HepG2 (cell line): ENCODE results near the gene NINL. TPM values are rescaled to one million over a fixed set of nuclear protein-coding genes. Genes with fewer than 3 reads are reported as not detected.
A peak's percentile ranks its signal among the peaks of the same experiment; 100 is the strongest.

Experiments used
- ETV6 ChIP-seq: sonication (generic); formaldehyde crosslinking; conservative IDR thresholded peaks from 2 replicates; pipeline ENCODE4 v1.4.0; 2020; ENCODE audit warnings: missing genetic modification reagents
- GATAD2A ChIP-seq: IDR thresholded peaks from 2 replicates; pipeline ENCODE4 v1.6.1; 2016
- HMG20A ChIP-seq: IDR thresholded peaks from 2 replicates; pipeline ENCODE4 v1.6.1; 2016; ENCODE audit warnings: borderline replicate concordance
- KAT7 ChIP-seq: IDR thresholded peaks from 2 replicates; pipeline ENCODE4 v1.6.1; 2018; ENCODE audit warnings: borderline replicate concordance, missing compliant biosample characterization
- MAFK ChIP-seq, 2 experiments: IDR thresholded peaks in 1 of 2; conservative IDR thresholded peaks in 1 of 2; 2 replicates each; pipeline ENCODE4 v1.6.1; 2011; ENCODE audit warnings: improper control_type of control experiment in 2 of 2, low read length in 2 of 2
- PAX8 ChIP-seq: sonication (generic); formaldehyde crosslinking; IDR thresholded peaks from 2 replicates; pipeline ENCODE4 v1.8.0; 2022; ENCODE audit warnings: mild to moderate bottlenecking, missing genetic modification reagents, borderline replicate concordance
- PLRG1 ChIP-seq: fragments of 450-650 bp; conservative IDR thresholded peaks from 2 replicates; pipeline ENCODE4 v1.6.1; 2016
- RFX3 ChIP-seq: IDR thresholded peaks from 2 replicates; pipeline ENCODE4 v1.6.1; 2016; ENCODE audit warnings: missing biosample characterization, missing genetic modification reagents
- SP1 ChIP-seq, 2 experiments: fragments of 450-650 bp in 1 of 2; sonication (generic) in 1 of 2; formaldehyde crosslinking in 1 of 2; IDR thresholded peaks; 2 replicates each; pipeline versions ENCODE4 v1.4.0 to v1.6.1; 2016 to 2020; ENCODE audit warnings: missing genetic modification reagents in 1 of 2
- ZNF143 ChIP-seq: sonication (generic); formaldehyde crosslinking; IDR thresholded peaks from 2 replicates; pipeline ENCODE4 v1.4.0; 2020; ENCODE audit warnings: missing genetic modification reagents
- ZNF333 ChIP-seq: sonication (generic); formaldehyde crosslinking; IDR thresholded peaks from 2 replicates; pipeline ENCODE4 v1.4.0; 2020; ENCODE audit warnings: mild to moderate bottlenecking, missing genetic modification reagents, borderline replicate concordance
- ZNF607 ChIP-seq: sonication (generic); formaldehyde crosslinking; IDR thresholded peaks from 2 replicates; pipeline ENCODE4 v1.5.1; 2020; ENCODE audit warnings: missing genetic modification reagents, mild to moderate bottlenecking, borderline replicate concordance
- ZNF720 ChIP-seq: sonication (generic); formaldehyde crosslinking; IDR thresholded peaks from 2 replicates; pipeline ENCODE4 v1.4.0; 2020; ENCODE audit warnings: missing genetic modification reagents
- polyA plus RNA-seq, 8 experiments: library from polyadenylated mRNA; depleted of rRNA in 3 of 8; stranded (reverse) in 7 of 8; unstranded in 1 of 8; fragments of >200 nt; fragmentation: Illumina TruSeq in 4 of 8; extraction: Trizol in 4 of 8; gene quantifications; 2 replicates each; pipeline versions ENCODE4 v1.2.1 to v1.2.3, GENCODE V29; 2011 to 2016; ENCODE audit warnings: low read depth in 4 of 8, missing spikeins in 1 of 8, mixed read lengths in 1 of 8; ENCODE audit not compliant: insufficient read depth in 1 of 8
- total RNA-seq, 5 experiments: library from RNA; depleted of rRNA; stranded (reverse); fragments of >200 nt; fragmentation: Illumina TruSeq; extraction: Trizol; gene quantifications; 2 replicates each; pipeline ENCODE4 v1.2.3, GENCODE V29; 2016; ENCODE audit warnings: low read depth in 1 of 5
- TF ChIP-seq, protein P1 (sequence below): sonication (generic); formaldehyde crosslinking; IDR thresholded peaks from 2 replicates; pipeline ENCODE4 v1.4.0; 2020; ENCODE audit warnings: missing genetic modification reagents
- TF ChIP-seq, protein P2 (sequence below): sonication (generic); formaldehyde crosslinking; IDR thresholded peaks from 2 replicates; pipeline ENCODE4 v1.8.1; 2022; ENCODE audit warnings: mild to moderate bottlenecking, missing genetic modification reagents
- TF ChIP-seq, protein P3 (sequence below): sonication (generic); formaldehyde crosslinking; IDR thresholded peaks from 2 replicates; pipeline ENCODE4 v1.8.1; 2023; ENCODE audit warnings: mild to moderate bottlenecking, missing genetic modification reagents, borderline replicate concordance
- TF ChIP-seq, protein P4 (sequence below): sonication (generic); formaldehyde crosslinking; IDR thresholded peaks from 2 replicates; pipeline ENCODE4 v1.4.0; 2020; ENCODE audit warnings: mild to moderate bottlenecking, missing genetic modification reagents
- TF ChIP-seq, protein P5 (sequence below): sonication (generic); formaldehyde crosslinking; IDR thresholded peaks from 2 replicates; pipeline ENCODE4 v1.4.0; 2020; ENCODE audit warnings: missing genetic modification reagents, borderline replicate concordance
- TF ChIP-seq, protein P6 (sequence below): fragments of 450-650 bp; IDR thresholded peaks from 2 replicates; pipeline ENCODE4 v1.6.1; 2017; ENCODE audit warnings: mild to moderate bottlenecking
- TF ChIP-seq, protein P7 (sequence below): IDR thresholded peaks from 2 replicates; pipeline ENCODE4 v1.6.1; 2016

NINL gene
- total and polyA plus RNA-seq, 2 of the 13 experiments (the other 11 are each of a cell fraction or from before 2014, with no cell fraction given), result 32.3 to 34.3 TPM

DNA sequence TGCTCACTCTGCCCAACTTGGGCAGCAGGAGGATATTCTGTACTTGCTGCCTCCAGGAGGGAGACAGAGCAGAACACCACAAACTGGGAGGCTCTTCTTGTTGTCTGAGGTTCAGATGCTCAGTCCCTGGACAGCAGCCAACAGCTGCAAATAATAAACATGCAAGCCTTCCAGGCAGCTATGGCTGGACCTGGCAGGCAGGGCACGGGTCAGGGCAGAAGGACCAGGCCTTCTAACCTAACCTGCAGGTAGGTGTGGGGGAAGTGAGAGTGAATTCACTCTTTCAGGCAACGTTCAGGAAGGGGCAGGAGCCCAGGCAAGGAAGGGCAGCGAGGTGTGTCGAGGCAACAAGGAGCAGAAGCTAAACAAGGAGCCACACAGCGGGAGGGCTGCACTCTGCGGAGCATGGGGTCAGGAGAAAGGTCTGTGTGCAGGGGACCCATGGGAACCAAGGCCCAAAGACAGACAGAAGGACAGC is 31.5 kb downstream of the NINL start (continued):
- TF ChIP-seq HMG20A (no peak), MAFK (conservative IDR thresholded peaks at IDR 0.05 in 1 of 2, IDR thresholded peaks at IDR 0.05 in 1 of 2; ENCODE audit: low read length in 2 of 2) (no peak), ZNF607 (CRISPR knock-in tag) (no peak), PAX8 (CRISPR knock-in tag) (no peak), SP1 (IDR thresholded peaks at IDR 0.05) (no peak), SP1 (CRISPR knock-in tag; IDR thresholded peaks at IDR 0.05) (no peak), ZNF720 (CRISPR knock-in tag) (no peak), KAT7 (CRISPR knock-in tag) (no peak), RFX3 (CRISPR knock-in tag) (no peak), PLRG1 (no peak), ZNF143 (no peak), ETV6 (CRISPR knock-in tag) (no peak), ZNF333 (CRISPR knock-in tag) (0 out of 2 replicates have a peak, but pooled peaks have one; percentile 34), GATAD2A (CRISPR knock-in tag) (peak; percentile 69)
- TF ChIP-seq, protein P1, sequence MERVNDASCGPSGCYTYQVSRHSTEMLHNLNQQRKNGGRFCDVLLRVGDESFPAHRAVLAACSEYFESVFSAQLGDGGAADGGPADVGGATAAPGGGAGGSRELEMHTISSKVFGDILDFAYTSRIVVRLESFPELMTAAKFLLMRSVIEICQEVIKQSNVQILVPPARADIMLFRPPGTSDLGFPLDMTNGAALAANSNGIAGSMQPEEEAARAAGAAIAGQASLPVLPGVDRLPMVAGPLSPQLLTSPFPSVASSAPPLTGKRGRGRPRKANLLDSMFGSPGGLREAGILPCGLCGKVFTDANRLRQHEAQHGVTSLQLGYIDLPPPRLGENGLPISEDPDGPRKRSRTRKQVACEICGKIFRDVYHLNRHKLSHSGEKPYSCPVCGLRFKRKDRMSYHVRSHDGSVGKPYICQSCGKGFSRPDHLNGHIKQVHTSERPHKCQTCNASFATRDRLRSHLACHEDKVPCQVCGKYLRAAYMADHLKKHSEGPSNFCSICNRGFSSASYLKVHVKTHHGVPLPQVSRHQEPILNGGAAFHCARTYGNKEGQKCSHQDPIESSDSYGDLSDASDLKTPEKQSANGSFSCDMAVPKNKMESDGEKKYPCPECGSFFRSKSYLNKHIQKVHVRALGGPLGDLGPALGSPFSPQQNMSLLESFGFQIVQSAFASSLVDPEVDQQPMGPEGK (CRISPR knock-in tag), result no peak
- TF ChIP-seq, protein P2, sequence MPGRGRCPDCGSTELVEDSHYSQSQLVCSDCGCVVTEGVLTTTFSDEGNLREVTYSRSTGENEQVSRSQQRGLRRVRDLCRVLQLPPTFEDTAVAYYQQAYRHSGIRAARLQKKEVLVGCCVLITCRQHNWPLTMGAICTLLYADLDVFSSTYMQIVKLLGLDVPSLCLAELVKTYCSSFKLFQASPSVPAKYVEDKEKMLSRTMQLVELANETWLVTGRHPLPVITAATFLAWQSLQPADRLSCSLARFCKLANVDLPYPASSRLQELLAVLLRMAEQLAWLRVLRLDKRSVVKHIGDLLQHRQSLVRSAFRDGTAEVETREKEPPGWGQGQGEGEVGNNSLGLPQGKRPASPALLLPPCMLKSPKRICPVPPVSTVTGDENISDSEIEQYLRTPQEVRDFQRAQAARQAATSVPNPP (CRISPR knock-in tag), result no peak
- TF ChIP-seq, protein P3, sequence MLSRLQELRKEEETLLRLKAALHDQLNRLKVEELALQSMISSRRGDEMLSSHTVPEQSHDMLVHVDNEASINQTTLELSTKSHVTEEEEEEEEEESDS (CRISPR knock-in tag), result no peak
- TF ChIP-seq, protein P4, sequence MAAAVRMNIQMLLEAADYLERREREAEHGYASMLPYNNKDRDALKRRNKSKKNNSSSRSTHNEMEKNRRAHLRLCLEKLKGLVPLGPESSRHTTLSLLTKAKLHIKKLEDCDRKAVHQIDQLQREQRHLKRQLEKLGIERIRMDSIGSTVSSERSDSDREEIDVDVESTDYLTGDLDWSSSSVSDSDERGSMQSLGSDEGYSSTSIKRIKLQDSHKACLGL (CRISPR knock-in tag), result peak; percentile 52; the same call in 1 of the 2 replicates
- TF ChIP-seq, protein P5, sequence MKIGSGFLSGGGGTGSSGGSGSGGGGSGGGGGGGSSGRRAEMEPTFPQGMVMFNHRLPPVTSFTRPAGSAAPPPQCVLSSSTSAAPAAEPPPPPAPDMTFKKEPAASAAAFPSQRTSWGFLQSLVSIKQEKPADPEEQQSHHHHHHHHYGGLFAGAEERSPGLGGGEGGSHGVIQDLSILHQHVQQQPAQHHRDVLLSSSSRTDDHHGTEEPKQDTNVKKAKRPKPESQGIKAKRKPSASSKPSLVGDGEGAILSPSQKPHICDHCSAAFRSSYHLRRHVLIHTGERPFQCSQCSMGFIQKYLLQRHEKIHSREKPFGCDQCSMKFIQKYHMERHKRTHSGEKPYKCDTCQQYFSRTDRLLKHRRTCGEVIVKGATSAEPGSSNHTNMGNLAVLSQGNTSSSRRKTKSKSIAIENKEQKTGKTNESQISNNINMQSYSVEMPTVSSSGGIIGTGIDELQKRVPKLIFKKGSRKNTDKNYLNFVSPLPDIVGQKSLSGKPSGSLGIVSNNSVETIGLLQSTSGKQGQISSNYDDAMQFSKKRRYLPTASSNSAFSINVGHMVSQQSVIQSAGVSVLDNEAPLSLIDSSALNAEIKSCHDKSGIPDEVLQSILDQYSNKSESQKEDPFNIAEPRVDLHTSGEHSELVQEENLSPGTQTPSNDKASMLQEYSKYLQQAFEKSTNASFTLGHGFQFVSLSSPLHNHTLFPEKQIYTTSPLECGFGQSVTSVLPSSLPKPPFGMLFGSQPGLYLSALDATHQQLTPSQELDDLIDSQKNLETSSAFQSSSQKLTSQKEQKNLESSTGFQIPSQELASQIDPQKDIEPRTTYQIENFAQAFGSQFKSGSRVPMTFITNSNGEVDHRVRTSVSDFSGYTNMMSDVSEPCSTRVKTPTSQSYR, result no peak
- TF ChIP-seq, protein P6, sequence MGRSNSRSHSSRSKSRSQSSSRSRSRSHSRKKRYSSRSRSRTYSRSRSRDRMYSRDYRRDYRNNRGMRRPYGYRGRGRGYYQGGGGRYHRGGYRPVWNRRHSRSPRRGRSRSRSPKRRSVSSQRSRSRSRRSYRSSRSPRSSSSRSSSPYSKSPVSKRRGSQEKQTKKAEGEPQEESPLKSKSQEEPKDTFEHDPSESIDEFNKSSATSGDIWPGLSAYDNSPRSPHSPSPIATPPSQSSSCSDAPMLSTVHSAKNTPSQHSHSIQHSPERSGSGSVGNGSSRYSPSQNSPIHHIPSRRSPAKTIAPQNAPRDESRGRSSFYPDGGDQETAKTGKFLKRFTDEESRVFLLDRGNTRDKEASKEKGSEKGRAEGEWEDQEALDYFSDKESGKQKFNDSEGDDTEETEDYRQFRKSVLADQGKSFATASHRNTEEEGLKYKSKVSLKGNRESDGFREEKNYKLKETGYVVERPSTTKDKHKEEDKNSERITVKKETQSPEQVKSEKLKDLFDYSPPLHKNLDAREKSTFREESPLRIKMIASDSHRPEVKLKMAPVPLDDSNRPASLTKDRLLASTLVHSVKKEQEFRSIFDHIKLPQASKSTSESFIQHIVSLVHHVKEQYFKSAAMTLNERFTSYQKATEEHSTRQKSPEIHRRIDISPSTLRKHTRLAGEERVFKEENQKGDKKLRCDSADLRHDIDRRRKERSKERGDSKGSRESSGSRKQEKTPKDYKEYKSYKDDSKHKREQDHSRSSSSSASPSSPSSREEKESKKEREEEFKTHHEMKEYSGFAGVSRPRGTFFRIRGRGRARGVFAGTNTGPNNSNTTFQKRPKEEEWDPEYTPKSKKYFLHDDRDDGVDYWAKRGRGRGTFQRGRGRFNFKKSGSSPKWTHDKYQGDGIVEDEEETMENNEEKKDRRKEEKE, result no peak
- TF ChIP-seq, protein P7, sequence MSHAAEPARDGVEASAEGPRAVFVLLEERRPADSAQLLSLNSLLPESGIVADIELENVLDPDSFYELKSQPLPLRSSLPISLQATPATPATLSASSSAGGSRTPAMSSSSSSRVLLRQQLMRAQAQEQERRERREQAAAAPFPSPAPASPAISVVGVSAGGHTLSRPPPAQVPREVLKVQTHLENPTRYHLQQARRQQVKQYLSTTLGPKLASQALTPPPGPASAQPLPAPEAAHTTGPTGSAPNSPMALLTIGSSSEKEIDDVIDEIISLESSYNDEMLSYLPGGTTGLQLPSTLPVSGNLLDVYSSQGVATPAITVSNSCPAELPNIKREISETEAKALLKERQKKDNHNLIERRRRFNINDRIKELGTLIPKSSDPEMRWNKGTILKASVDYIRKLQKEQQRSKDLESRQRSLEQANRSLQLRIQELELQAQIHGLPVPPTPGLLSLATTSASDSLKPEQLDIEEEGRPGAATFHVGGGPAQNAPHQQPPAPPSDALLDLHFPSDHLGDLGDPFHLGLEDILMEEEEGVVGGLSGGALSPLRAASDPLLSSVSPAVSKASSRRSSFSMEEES (CRISPR knock-in tag), result no peak
